Measurements from ENCODE around the gene FMO1. TPM values are rescaled to one million over a fixed set of nuclear protein-coding genes. Genes with fewer than 3 reads are reported as not detected.
"Not testable (repeated sequence)": the region's sequence is repeated elsewhere in the genome, so short reads cannot be mapped to it uniquely, and the experiment has no call there.

The FMO1 gene
- total RNA-seq, 1 donor from 2014 or later: not detected

DNA sequence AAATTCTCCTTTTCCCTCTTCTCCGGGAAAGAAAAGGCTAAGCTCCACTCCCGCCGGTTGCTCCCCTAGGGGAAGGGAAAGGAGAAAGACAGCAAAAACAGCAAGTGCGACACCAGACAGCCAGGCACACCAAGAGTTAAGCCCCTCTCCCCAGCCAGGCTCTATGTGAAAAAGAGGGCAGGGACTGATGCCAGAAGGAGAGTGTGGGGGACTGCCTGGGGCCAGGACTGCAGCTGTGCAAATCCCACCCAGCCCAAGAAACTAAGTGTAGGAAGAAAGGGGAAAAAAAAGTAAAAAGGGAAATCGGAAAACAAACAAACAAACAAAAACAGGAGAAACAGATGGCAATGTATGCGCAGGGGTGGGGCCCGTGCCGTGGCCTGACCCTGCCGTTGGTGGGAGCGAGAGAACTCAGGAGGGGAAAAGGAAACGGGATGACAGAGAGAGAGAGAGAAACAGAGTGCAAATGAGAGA, 27.7 kb upstream of the FMO1 start:
- Mint-ChIP-seq H3K36me3 (ENCODE audit: low read depth) (no peaks in the 10 kb centered on the region), H3K4me3 (ENCODE audit: low read depth) (no peak overlapping the region), H3K27ac (no peak overlapping the region), H3K4me1 (ENCODE audit: low read depth) (no peaks in the 10 kb centered on the region), H3K9me3 (no peaks in the 10 kb centered on the region), H3K27me3 (ENCODE audit: low read depth) (peaks cover 2% of the 10 kb centered on the region)
- intact Hi-C loops (cut with micrococcal nuclease): no loop called here
- no peak for DNase-seq (ENCODE audit: low spot score)

DNA sequence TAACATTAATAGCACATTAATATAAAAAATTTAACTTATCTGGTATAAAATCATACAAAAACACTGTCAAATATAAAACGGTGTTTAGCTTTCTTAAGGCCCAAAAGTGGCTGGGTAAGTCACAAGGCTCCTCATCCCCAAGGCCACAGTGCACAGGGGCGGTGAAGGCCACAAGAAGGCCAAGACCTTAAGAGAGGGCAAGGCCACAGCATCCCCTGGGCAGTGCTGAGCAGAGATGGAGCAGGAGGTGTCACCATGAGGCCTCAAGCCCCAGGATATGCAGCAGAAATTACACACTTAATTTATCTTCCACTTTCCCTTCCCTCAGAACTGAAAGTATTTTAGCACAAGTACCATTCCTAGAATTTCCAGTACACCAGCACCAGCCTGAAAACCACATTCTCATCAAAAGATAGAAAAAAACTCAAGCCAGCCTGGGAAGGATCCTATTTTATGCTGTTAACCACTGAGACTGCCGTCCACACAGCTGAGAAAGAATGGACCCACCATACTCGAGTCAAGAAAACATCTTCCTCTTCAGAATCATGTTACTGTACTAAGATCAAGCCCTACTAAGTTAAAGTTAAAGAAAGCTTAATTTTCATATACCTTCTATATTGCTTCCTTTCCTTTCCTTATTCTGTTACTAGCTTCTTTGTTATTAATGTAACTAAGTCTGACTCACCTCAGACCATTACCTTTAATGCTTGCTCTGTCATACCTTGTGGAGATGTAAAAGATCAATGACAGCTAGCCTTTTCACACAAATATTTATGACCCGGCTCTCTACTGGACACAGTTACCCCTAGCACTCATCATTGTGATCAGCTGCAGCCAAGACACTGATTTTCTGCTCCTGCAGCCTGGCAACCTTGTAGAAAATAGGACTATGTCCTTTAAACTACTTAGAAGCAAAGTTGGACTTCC, 26.4 kb upstream of the FMO1 start:
- Mint-ChIP-seq H3K36me3 (ENCODE audit: low read depth) (no peaks in the 10 kb centered on the region), H3K27ac (no peak overlapping the region), H3K9me3 (no peaks in the 10 kb centered on the region), H3K4me3 (ENCODE audit: low read depth) (no peak overlapping the region), H3K4me1 (ENCODE audit: low read depth) (no peaks in the 10 kb centered on the region), H3K27me3 (ENCODE audit: low read depth) (no peaks in the 10 kb centered on the region)
- no peak for DNase-seq (ENCODE audit: low spot score)
- intact Hi-C loops (cut with micrococcal nuclease): no loop called here

DNA sequence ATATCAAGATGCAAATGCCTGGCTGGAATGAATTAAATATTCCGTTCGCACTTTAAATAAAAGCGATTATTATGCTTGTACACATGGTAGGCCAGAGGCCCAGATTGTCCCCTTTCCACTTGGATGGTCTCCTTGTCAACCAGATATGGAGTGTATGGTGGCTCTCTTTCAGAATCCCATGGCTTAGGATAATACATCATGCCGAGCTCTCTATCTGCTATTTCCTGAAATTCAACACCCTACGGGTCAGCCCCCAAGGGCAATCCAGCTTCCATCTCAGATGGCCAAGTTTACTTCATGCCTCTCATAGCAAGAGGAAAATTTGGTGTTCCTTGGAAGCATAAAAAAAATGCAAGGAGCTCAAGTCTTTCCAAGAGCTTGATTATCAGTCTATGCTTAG, 25.4 kb upstream of the FMO1 start:
- Mint-ChIP-seq H3K27me3 (ENCODE audit: low read depth) (no peaks in the 10 kb centered on the region), H3K4me1 (ENCODE audit: low read depth) (no peaks in the 10 kb centered on the region), H3K36me3 (ENCODE audit: low read depth) (no peaks in the 10 kb centered on the region), H3K9me3 (no peaks in the 10 kb centered on the region), H3K27ac (no peak overlapping the region), H3K4me3 (ENCODE audit: low read depth) (no peak overlapping the region)
- no peak for DNase-seq (ENCODE audit: low spot score)
- intact Hi-C loops (cut with micrococcal nuclease): no loop called here

DNA sequence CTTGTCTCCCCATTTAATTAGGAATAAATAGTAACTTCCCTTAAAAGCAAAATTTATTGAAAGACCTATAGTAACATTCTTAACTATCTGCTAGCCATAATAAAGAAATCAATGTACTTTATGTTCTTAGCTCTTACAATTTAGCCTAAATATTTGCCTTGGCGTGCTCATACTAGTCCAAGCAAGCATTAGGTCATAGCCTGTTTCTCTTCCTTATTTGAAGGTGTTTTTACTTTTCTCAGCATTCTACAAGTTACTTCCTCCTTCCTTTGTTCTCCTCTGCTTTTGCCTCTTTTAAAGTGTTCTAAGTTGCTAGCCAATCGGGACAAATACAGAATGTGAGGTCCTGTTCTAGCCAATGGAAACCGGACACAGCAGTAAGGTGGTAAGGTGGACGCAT, 24.0 kb upstream of the FMO1 start:
- H3K27me3 Mint-ChIP-seq (ENCODE audit: low read depth); H3K27ac Mint-ChIP-seq; intact Hi-C loops (cut with micrococcal nuclease); H3K36me3 Mint-ChIP-seq (ENCODE audit: low read depth); H3K4me3 Mint-ChIP-seq (ENCODE audit: low read depth); H3K4me1 Mint-ChIP-seq (ENCODE audit: low read depth); H3K9me3 Mint-ChIP-seq; DNase-seq (ENCODE audit: low spot score): not testable (repeated sequence)

DNA sequence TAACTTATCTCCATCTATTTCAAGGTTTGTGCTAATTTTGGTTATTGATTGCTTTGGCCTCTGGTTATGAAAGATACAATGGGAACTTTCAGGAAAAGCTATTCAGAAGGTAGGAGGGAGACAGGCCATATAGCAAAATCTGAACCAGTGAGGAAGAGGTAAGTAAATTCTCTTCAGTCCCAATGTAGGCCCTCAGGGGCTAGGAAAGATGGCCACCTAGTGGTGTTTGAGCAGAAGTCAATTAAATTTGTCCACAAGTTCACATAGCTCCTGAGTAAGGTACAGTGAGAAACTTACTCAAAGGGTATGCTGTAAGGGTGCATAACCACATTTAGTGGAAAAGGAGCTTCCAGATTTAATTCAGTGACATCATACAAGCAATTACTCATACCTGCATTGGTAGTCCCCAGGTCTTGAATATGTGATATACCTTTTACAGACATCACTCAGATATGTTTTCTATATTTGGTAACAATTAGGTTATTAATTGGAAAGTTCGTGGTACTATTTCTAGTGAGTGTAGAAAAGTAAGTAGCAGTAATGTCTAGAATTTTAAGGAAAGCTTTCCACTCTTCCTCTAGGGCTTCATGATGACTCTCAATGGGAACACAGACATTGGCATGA, 21.4 kb upstream of the FMO1 start:
- no peak overlapping the region for H3K27ac Mint-ChIP-seq
- H3K27me3 Mint-ChIP-seq (ENCODE audit: low read depth): peaks cover 5% of the 10 kb centered on the region
- no peak overlapping the region for H3K4me3 Mint-ChIP-seq (ENCODE audit: low read depth)
- no peak for DNase-seq (ENCODE audit: low spot score)
- no peaks in the 10 kb centered on the region for H3K36me3 Mint-ChIP-seq (ENCODE audit: low read depth)
- H3K9me3 Mint-ChIP-seq: no peaks in the 10 kb centered on the region
- intact Hi-C loops (cut with micrococcal nuclease): no loop called here
- no peaks in the 10 kb centered on the region for H3K4me1 Mint-ChIP-seq (ENCODE audit: low read depth)

DNA sequence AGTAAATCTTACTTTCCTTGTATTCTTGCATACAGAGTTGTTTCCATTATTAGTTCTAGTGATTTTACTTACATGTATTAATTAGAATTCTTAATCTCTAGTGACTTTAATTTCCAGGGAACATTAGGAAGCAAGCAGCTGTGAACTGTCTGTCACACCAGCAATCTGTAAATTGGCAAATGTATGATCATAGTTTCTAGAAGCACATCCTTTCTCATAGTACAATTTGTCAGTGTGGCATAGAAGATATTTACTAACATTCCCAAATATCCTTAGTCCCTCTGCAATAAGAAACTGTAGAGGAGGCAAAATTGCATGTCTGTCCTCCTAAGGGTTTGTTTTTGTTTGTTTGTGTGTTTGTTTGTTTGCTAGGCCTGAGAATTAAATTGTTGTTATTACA, 17.0 kb upstream of the FMO1 start:
- intact Hi-C loops (cut with micrococcal nuclease): no loop called here
- Mint-ChIP-seq H3K27ac (no peak overlapping the region), H3K9me3 (no peaks in the 10 kb centered on the region), H3K4me1 (ENCODE audit: low read depth) (no peaks in the 10 kb centered on the region), H3K27me3 (ENCODE audit: low read depth) (peaks cover 6% of the 10 kb centered on the region), H3K4me3 (ENCODE audit: low read depth) (no peak overlapping the region), H3K36me3 (ENCODE audit: low read depth) (no peaks in the 10 kb centered on the region)
- DNase-seq (ENCODE audit: low spot score): no peak

DNA sequence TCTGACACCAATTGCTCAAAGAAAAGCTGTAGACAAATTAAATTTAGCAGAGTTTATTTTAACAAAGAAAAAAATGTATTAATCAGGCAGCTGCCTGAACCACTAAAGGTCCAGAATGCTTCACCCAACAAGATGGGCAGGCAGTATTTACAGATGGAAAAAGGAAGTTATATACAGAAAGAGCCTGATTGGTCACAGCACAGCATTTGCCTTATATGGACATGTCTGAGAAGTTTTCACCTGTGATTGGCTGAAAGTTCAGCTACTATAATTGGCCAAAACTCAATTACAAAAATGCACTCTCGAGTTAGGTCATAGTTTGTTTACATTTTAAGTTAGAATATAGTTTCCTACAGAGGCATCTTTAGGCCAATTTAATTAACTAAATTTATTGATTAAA, 15.1 kb upstream of the FMO1 start:
- Mint-ChIP-seq H3K4me3 (ENCODE audit: low read depth) (no peak overlapping the region), H3K27me3 (ENCODE audit: low read depth) (peaks cover 6% of the 10 kb centered on the region), H3K9me3 (no peaks in the 10 kb centered on the region), H3K36me3 (ENCODE audit: low read depth) (no peaks in the 10 kb centered on the region), H3K27ac (no peak overlapping the region), H3K4me1 (ENCODE audit: low read depth) (no peaks in the 10 kb centered on the region)
- no peak for DNase-seq (ENCODE audit: low spot score)
- intact Hi-C loops (cut with micrococcal nuclease): no loop called here

DNA sequence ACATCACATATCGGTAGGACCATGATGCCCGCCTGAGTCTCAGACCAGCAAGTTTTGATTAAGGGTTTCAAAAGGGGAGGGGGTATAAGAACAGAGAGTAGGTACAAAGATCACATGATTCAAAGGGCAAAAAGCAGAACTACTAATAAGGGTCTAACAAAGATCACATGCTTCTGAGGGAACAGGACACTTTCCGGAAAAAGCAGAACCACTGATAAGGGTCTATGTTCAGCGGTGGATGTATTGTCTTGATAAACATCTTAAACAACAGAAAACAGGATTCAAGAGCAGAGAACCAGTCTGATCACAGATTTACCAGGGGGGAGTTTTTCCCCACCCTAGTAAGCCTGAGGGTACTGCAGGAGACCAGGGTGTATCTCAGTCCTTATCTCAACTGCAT, 12.1 kb upstream of the FMO1 start:
- DNase-seq (ENCODE audit: low spot score); H3K27me3 Mint-ChIP-seq (ENCODE audit: low read depth); H3K4me1 Mint-ChIP-seq (ENCODE audit: low read depth); H3K36me3 Mint-ChIP-seq (ENCODE audit: low read depth); H3K9me3 Mint-ChIP-seq; intact Hi-C loops (cut with micrococcal nuclease); H3K4me3 Mint-ChIP-seq (ENCODE audit: low read depth); H3K27ac Mint-ChIP-seq: not testable (repeated sequence)

DNA sequence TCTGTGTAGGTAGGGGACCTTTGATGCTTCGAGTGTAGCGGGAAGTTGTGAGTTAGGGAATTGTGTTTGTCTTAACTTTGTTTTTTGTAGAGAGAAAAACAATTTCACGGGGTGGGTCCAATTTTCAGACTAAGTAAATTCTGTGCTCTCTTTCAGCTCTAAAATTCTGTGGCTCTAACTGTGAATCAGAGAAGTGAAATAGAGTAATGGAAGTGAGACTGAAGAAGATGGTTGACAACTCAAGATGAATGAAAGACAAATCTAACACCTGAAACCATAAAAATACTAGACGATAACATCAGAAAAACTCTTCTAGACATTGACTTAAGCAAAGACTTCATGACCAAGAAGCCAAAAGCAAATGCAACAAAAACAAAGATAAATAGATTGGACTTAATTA, 4.4 kb upstream of the FMO1 start:
- Mint-ChIP-seq H3K27me3 (ENCODE audit: low read depth) (peaks cover 19% of the 10 kb centered on the region), H3K4me3 (ENCODE audit: low read depth) (no peak overlapping the region), H3K9me3 (peaks cover 7% of the 10 kb centered on the region), H3K36me3 (ENCODE audit: low read depth) (no peaks in the 10 kb centered on the region), H3K4me1 (ENCODE audit: low read depth) (no peaks in the 10 kb centered on the region), H3K27ac (no peak overlapping the region)
- intact Hi-C loops (cut with micrococcal nuclease): loop anchor here (2.0 kb wide), 1 partner anchor 71 kb away; the partner anchor contains the start of gene FMO4
- DNase-seq (ENCODE audit: low spot score): no peak

DNA sequence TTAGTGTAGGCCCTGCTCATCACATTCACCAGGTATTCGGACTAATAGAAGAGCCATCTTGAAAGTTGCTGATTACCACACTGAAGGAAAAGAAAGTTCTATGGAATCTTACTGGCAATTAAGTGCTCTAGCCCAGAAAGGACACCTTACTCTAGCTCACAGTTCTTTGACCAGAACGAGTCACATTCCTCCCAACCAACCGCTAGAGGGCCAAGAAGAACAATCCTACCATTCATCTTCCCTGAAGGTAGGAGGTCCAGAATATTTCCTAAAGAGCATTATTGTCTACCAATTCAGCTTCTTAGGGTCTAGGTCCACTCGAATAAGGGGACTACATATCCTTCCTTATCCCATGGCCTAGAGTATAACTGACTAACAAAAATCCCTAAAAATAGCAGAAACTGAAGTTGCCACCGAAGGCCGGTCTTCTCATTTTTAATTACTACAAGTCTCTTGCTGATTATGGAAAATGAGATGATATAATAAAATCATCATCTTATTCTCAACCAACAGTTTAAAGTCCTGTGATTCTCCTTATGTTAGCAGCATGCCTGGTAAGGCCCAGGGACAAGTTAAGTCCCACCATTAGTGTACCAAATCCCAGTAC, 2.7 kb upstream of the FMO1 start:
- no peaks in the 10 kb centered on the region for H3K36me3 Mint-ChIP-seq (ENCODE audit: low read depth)
- no peaks in the 10 kb centered on the region for H3K9me3 Mint-ChIP-seq
- H3K27ac Mint-ChIP-seq: no peak overlapping the region
- H3K4me3 Mint-ChIP-seq (ENCODE audit: low read depth): no peak overlapping the region
- peaks cover 25% of the 10 kb centered on the region for H3K27me3 Mint-ChIP-seq (ENCODE audit: low read depth)
- H3K4me1 Mint-ChIP-seq (ENCODE audit: low read depth): no peaks in the 10 kb centered on the region
- no peak for DNase-seq (ENCODE audit: low spot score)
- intact Hi-C loops (cut with micrococcal nuclease): loop anchor here (2.0 kb wide), 1 partner anchor 69 kb away; the partner anchor contains the start of gene FMO4

DNA sequence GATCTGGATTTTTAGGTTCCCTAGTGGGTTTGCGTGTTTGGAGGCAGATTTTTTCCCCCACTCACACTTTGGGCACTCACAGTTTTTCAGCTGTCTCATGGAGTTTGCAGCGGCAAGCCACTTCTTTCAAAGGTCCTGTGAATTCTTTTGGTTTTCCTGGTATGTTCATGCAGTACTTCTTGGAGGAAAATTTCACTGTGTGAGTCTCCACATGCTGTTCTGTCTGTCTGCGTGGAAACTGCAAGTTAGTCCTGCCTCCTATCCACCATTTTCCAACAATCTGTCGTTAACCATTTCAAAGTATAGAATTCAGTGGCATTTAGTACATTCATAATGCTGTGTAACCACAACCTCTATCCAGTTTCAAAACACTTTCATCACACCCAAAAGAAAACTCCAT, 793 bp upstream of the FMO1 start:
- H3K4me1 Mint-ChIP-seq (ENCODE audit: low read depth): peaks cover 7% of the 10 kb centered on the region
- no peaks in the 10 kb centered on the region for H3K36me3 Mint-ChIP-seq (ENCODE audit: low read depth)

DNA sequence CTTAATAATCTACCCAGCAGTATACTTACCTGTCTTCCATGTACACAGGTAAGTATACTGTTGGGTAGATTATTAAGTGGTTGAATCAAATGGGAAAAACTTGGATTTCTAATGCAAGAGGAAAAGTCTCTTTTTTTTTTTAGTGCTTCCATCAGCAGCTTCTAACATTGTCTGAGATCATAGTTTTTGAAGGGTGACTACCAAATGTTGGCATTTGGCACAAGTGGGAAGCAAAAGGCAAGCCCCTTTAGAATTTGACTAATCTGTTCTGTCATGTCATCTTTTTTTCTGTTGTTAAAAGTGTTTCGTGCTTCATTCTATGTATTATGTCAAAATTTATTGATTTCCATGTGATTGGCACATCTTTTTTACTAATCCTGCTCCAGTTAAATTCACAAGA, 547 bp downstream of the FMO1 start:
- no peak for DNase-seq (ENCODE audit: low spot score)
- Mint-ChIP-seq H3K27ac (no peak overlapping the region), H3K27me3 (ENCODE audit: low read depth) (peaks cover 39% of the 10 kb centered on the region), H3K36me3 (ENCODE audit: low read depth) (no peaks in the 10 kb centered on the region), H3K4me3 (ENCODE audit: low read depth) (no peak overlapping the region), H3K4me1 (ENCODE audit: low read depth) (peaks cover 9% of the 10 kb centered on the region), H3K9me3 (no peaks in the 10 kb centered on the region)
- intact Hi-C loops (cut with micrococcal nuclease): no loop called here

More for the DNA sequence above, 793 bp upstream of the FMO1 start:
- no peak overlapping the region for H3K27ac Mint-ChIP-seq
- intact Hi-C loops (cut with micrococcal nuclease): no loop called here
- H3K4me3 Mint-ChIP-seq (ENCODE audit: low read depth): no peak overlapping the region
- peaks cover 33% of the 10 kb centered on the region for H3K27me3 Mint-ChIP-seq (ENCODE audit: low read depth)
- no peak for DNase-seq (ENCODE audit: low spot score)
- no peaks in the 10 kb centered on the region for H3K9me3 Mint-ChIP-seq

DNA sequence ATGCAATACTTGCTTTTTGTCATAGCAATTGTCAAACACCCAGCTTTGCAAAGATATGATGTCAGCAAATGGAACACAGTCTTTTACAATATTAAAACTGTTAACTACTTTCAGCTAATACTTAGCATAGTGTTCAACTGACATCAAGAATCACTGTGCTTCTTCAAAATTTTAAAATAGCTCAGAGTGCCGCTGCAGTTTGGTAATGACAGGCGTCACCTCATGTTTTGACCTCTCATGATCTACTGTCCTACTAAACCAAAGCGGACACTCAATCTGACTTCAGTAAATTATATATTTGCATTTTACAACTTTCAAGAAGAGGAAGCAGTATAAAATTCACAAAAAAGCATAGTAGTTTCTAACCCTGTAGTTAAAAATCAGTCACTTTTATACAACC, 2.0 kb downstream of the FMO1 start:
- Mint-ChIP-seq H3K9me3 (no peaks in the 10 kb centered on the region), H3K4me3 (ENCODE audit: low read depth) (no peak overlapping the region), H3K27me3 (ENCODE audit: low read depth) (peaks cover 48% of the 10 kb centered on the region), H3K27ac (no peak overlapping the region), H3K4me1 (ENCODE audit: low read depth) (peaks cover 9% of the 10 kb centered on the region), H3K36me3 (ENCODE audit: low read depth) (no peaks in the 10 kb centered on the region)
- intact Hi-C loops (cut with micrococcal nuclease): no loop called here
- DNase-seq (ENCODE audit: low spot score): no peak

Data from activated T-helper 2 cell treated with anti-CD3 and anti-CD28 coated beads, Interferon-gamma antibody, Interleukin-2, Interleukin-4, amounts not matched to agents 10 μg/mL and 5 μg/mL and 100 μg/mL, durations not matched to agents 14 hours and 24 hours and 36 hours (primary cell).